HG03064 (cell line): Measurements from ENCODE around the gene FAM180B.
"Not testable (repeated sequence)": the region's sequence is repeated elsewhere in the genome, so short reads cannot be mapped to it uniquely, and the experiment has no call there.

Source experiments
- ATAC-seq: cut with Tn5 transposase; IDR thresholded peaks from one replicate; pipeline ENCODE4 v1.9.1; 2021; ENCODE audit warnings: low read depth; ENCODE audit not compliant: unreplicated experiment

Gene FAM180B

GRCh38 chr11:47586098-47586855 lies at the start of gene FAM180B:
TSS of gene FAM180B (plus strand) at chr11:47586678. CDS start at chr11:47586769, 91 bp downstream.
- no peak for ATAC-seq

- ATAC-seq, result no peak
These were observed 49.6 kb upstream of the FAM180B start for GRCh38 chr11:47536915-47537314.

- no peak for ATAC-seq
These were observed 47.5 kb upstream of the FAM180B start for GRCh38 chr11:47538741-47539565.

- no peak for ATAC-seq
These were observed 46.8 kb upstream of the FAM180B start for GRCh38 chr11:47539681-47540039.

GRCh38 chr11:47541070-47541469 lies 45.4 kb upstream of the FAM180B start:
- no peak for ATAC-seq

GRCh38 chr11:47545298-47545697 lies 41.2 kb upstream of the FAM180B start:
- no peak for ATAC-seq

- not testable (repeated sequence) for ATAC-seq
These were observed 40.2 kb upstream of the FAM180B start for GRCh38 chr11:47546274-47546673.

GRCh38 chr11:47550288-47551047 lies 36.0 kb upstream of the FAM180B start:
- ATAC-seq, result no peak

- ATAC-seq, result no peak
These were observed 35.4 kb upstream of the FAM180B start for GRCh38 chr11:47551086-47551485.

GRCh38 chr11:47552056-47552565 lies 34.4 kb upstream of the FAM180B start:
- no peak for ATAC-seq

GRCh38 chr11:47552566-47553405 lies 33.7 kb upstream of the FAM180B start, which contains the start of gene CELF1:
TSS of gene CELF1 (minus strand) at chr11:47553132. CDS start at chr11:47499523, 53,609 bp downstream.
- peak; percentile 87 for ATAC-seq

GRCh38 chr11:47553406-47553743 lies 33.1 kb upstream of the FAM180B start:
- peak; percentile 23 for ATAC-seq

- ATAC-seq, result not testable (repeated sequence)
These were observed 29.5 kb upstream of the FAM180B start for GRCh38 chr11:47557004-47557403.

GRCh38 chr11:47558695-47559094 lies 27.8 kb upstream of the FAM180B start:
- ATAC-seq, result no peak

- no peak for ATAC-seq
These were observed 26.1 kb upstream of the FAM180B start for GRCh38 chr11:47560426-47560825.

GRCh38 chr11:47562393-47562792 lies 24.1 kb upstream of the FAM180B start:
- not testable (repeated sequence) for ATAC-seq

GRCh38 chr11:47564366-47564765 lies 22.1 kb upstream of the FAM180B start:
- not testable (repeated sequence) for ATAC-seq

- no peak for ATAC-seq
These were observed 21.5 kb upstream of the FAM180B start for GRCh38 chr11:47564933-47565339.

- ATAC-seq, result peak; percentile 91
These were observed 20.9 kb upstream of the FAM180B start, which contains the start of gene PTPMT1 for GRCh38 chr11:47565340-47566148. TSS of gene PTPMT1 (plus strand) at chr11:47565599. CDS start at chr11:47565623, 24 bp downstream.
